Stromal cell of bone marrow (primary cell): Measurements from ENCODE around the gene FMNL2.
"Not testable (repeated sequence)": the region's sequence is repeated elsewhere in the genome, so short reads cannot be mapped to it uniquely, and the experiment has no call there.

ENCODE experiments used
- DNase-seq: peaks from one replicate; pipeline ENCODE4 v3.0.0-alpha.2; 2012; ENCODE audit warnings: low read depth

FMNL2 gene

GRCh38 chr2:152470861-152471854 lies 136.2 kb downstream of the FMNL2 start:
- DNase-seq = no peak

GRCh38 chr2:152472481-152472887 lies 137.5 kb downstream of the FMNL2 start:
- no peak for DNase-seq

GRCh38 chr2:152473151-152473857 lies 138.3 kb downstream of the FMNL2 start:
- DNase-seq = no peak

DNA sequence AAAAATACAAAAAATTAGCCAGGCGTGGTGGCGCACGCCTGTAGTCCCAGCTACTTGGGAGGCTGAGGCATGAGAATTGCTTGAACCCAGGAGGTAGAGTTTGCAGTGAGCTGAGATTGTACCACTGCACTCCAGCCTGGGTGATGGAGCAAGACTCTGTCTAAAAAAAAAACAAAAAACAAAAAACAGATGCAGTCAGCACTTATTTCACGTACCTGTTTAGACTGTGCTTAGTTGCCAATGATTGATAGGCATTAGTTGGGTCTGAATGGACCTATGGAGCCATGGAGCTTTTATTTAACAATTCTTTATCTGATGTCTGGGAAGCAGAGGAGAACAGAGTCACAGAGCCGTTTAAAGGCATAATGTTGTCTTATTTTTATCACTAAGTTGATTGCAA lies 139.5 kb downstream of the FMNL2 start:
- DNase-seq = not testable (repeated sequence)

DNA sequence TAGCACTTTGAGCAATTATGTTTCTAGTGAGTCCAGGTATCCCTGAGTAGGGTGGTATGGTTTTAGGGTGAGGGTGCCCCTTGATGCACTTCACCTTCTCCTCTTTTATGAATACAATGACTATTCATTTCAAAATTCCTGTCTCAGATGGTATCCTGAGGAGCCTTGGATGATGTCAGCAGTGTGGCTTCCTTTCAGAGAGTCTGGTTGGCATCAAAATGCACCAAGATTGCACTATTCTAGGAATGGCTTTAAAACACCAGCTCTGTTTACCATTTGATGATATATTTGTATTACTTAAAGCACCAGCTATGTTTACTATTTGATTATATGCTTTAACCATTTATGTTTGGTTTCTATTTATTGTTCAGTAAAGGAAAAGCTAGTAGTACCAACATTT lies 141.0 kb downstream of the FMNL2 start:
- DNase-seq = no peak

GRCh38 chr2:152477347-152478092 lies 142.5 kb downstream of the FMNL2 start:
- DNase-seq = no peak

GRCh38 chr2:152479282-152479681 lies 144.3 kb downstream of the FMNL2 start:
- DNase-seq = no peak

GRCh38 chr2:152480821-152481399 lies 145.9 kb downstream of the FMNL2 start:
- DNase-seq = no peak

GRCh38 chr2:152481881-152482583 lies 147.1 kb downstream of the FMNL2 start:
- no peak for DNase-seq

- DNase-seq = no peak
Observed at GRCh38 chr2:152483276-152484063, 148.5 kb downstream of the FMNL2 start.

DNA sequence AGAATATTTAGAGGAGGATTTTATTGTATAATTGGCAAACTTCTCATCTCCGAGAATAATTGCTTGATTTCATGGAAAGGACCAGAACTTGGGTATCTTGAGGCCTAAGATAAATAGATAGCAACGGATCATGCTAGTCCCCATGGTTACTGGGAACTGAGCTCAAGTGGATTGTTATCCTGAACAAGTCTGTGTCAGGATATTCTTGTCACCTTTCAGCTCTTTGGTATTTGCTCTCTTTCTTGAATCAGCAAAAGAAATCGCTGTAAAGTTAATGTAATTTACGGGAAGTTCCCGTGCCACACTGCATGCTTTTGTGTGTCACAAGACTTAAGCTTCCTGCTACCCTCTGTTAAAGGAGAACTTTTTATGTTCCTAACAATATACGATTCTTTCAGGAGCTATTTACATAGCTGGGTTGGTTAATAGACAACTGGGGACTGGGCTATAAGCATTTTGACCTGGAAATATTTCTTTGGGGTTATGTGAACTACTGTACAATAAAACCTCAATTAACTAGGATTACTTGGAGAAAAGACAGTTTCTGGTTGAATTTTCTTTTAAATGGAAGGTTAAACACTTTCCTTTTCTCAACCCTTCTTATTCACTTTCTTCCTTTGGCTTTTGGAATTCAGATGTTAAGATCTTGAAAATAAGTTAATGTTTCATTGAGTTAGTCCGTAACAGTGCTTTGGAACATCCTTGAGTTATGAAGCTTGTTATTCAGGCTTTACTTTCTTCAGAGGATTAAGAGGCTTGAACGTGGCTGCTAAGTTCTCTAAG lies 151.2 kb downstream of the FMNL2 start:
- DNase-seq = no peak

DNA sequence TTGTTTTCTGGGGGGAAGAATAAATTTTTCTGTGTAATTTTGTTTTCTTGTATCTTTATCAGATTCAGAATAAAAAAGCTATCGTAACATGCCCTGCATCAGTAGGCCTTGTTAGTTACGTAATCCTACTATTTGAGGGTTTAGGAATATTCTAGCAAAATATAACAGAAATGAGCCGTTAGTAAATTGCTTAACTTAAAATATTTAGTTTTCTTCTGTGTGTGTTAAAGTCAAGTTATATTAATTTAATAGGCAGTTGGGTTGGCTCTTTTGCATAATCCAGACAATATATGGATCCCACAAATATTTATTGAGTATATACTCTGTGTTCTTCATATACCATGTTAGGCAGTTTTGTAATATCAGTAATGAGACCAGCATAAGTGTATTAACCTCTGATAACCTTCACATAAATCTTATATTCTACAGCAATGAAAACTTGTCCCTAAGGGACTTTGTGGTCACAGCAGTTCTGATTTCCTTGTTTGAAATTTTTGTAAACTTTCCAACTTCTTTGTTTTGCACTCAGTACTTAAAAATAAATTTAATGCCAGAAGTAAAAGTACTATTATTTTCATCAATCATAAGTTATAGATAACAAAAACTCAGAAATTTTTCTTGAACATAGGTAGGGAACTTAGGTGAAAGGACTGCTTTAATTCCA lies 151.9 kb downstream of the FMNL2 start:
- DNase-seq = no peak

GRCh38 chr2:152488075-152488474 lies 153.1 kb downstream of the FMNL2 start:
- no peak for DNase-seq

GRCh38 chr2:152489364-152489763 lies 154.4 kb downstream of the FMNL2 start:
- DNase-seq = no peak

DNA sequence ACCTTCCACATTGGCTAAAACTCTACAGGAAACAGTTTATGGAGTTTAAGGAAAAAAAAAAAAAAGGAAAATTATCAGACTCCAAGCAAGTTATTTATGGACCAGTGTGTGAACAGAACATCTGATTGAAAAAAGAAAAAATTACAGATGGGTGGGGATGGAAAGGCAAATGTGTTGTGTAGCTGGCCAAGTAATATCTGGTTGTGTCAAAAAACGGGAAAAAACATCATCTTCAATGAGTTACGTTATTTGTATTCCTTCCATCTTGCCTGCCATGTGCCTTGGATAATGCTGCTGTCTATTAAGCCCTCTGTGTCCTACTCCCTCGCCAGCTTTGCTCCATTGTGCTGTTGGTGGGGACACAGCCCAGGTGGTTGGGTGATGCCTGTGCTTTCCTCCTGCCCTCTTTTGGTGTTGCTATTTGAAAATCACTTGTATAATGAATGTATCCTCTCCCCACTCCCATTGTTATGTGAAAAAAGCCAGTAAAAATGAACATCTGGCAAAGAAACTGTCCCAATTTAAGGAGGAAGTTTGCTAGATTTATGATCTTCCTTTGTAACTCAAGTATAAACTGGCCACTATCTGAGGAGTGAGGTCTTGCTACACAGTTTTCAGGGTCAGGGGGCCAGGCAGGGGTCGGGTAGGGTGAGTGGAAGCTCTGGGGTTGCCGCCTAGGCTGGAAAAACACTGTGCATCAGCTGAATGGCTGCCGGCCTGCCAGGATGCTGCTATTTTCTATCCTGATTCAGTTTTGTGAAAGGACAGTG lies 155.9 kb downstream of the FMNL2 start:
- no peak for DNase-seq

DNA sequence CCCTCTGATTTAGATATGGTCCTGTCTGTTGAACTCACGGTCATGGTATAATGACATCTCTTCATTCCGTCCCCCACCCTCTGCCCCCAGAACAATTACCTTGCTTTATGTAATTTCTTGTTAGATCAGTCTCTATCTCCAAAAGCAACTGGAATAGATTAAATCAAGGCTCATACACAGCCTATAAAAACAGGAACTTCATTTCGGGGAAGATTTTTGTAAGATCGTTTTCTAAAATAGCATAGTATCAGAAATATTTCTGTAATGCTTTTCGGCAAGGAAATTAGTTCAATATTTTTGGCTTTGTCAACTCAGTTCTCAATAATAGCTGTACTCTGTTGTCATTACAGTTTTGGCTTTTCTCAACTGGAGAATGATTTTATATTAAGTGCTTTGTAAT lies 157.2 kb downstream of the FMNL2 start:
- DNase-seq = no peak

- no peak for DNase-seq
Observed at GRCh38 chr2:152492911-152493310, 157.9 kb downstream of the FMNL2 start.

DNA sequence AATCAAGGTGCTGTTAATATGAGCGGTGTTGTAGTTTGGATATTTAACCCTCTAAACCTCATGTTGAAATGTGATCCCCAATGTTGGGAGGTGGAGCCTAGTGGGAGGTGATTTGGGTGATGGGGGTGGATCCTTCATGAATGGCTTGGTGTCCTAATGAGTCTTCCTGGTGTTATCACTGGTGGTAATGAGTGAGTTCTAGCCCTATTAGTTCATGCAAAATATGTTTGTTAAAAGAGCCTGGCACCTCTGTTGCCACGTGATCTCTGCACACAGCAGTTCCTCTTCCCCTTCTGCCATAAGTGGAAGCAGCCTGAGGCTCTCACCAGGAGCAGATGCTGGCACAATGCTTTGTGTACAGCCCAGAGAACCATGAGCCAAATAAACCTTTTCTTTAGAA lies 158.4 kb downstream of the FMNL2 start:
- DNase-seq = no peak
